Retinal pigment epithelial cell (primary cell): Measurements from ENCODE around the gene ATP2C1.

Source experiments
- DNase-seq: peaks from one replicate; pipeline ENCODE4 v3.0.0-alpha.2; 2010; ENCODE audit warnings: low read depth
- H3K4me3 ChIP-seq: 2 replicates; pipeline ENCODE4 v1.5.1; 2011; ENCODE audit warnings: mild to moderate bottlenecking, low read length, control low read depth, moderate library complexity
- CTCF ChIP-seq: conservative IDR thresholded peaks from 2 replicates; pipeline ENCODE4 v1.5.1; 2011; ENCODE audit warnings: low read depth, low read length, control low read depth, inconsistent platforms

Gene ATP2C1

GRCh38 chr3:130870423-130870822, 23.5 kb upstream of the ATP2C1 start:
- TF ChIP-seq CTCF: no peak
- no peak overlapping the region for H3K4me3 ChIP-seq
- DNase-seq: no peak

- no peak for TF ChIP-seq CTCF
- no peak overlapping the region for H3K4me3 ChIP-seq
- no peak for DNase-seq
Observed at GRCh38 chr3:130876594-130876993, 17.3 kb upstream of the ATP2C1 start.

- no peak overlapping the region for H3K4me3 ChIP-seq
- no peak for TF ChIP-seq CTCF
- no peak for DNase-seq
Observed at GRCh38 chr3:130878464-130878863, 15.4 kb upstream of the ATP2C1 start.

GRCh38 chr3:130889416-130889946, 4.4 kb upstream of the ATP2C1 start:
- no peak for TF ChIP-seq CTCF
- no peak overlapping the region for H3K4me3 ChIP-seq
- no peak for DNase-seq

- DNase-seq: peak; percentile 50
- TF ChIP-seq CTCF: peak; percentile 86
- peak overlapping the region; percentile 89 for H3K4me3 ChIP-seq
Observed at GRCh38 chr3:130892759-130893375, 1.0 kb upstream of the ATP2C1 start.

GRCh38 chr3:130894130-130894985, 474 bp downstream of the ATP2C1 start:
- peak overlapping the region; percentile 89 for H3K4me3 ChIP-seq
- DNase-seq: no peak
- peak; percentile 3 for TF ChIP-seq CTCF

GRCh38 chr3:130894986-130895280, 1.0 kb downstream of the ATP2C1 start:
- DNase-seq: no peak
- no peak for TF ChIP-seq CTCF
- H3K4me3 ChIP-seq: peak overlapping the region; percentile 89
